GM12878 (cell line): ENCODE measurements around the gene BRAT1. TPM values are rescaled to one million over a fixed set of nuclear protein-coding genes. Genes with fewer than 3 reads are reported as not detected.

Source experiments
- ATAC-seq: fragments of 200-7000 bp; cut with Tn5 transposase; 3 replicates; pipeline ENCODE4 v1.9.1; 2020; ENCODE audit warnings: mild to moderate bottlenecking, moderate library complexity
- BruUV-seq: library from RNA; stranded (reverse); fragments of 400-500 nt; replicated peaks from 2 replicates; lab custom pipeline; 2021; lab: Mats Ljungman, UMichigan
- CTCF ChIA-PET: fragments of 300-600 bp; sonication (Branson Sonifier 250); formaldehyde crosslinking; extraction: SDS; loops from one replicate; lab custom pipeline; 2021; ENCODE audit warnings: inconsistent platforms; lab: Yijun Ruan, JAX
- POLR2A ChIA-PET: fragments of 350-600 bp; formaldehyde crosslinking; extraction: SDS; loops from one replicate; lab custom pipeline; 2021; ENCODE audit warnings: inconsistent platforms; lab: Charles Lee
- RAD21 ChIA-PET: fragments of 300-600 bp; sonication (Branson Sonifier 250); formaldehyde crosslinking; loops from one replicate; lab custom pipeline; 2023; ENCODE audit warnings: antibody characterized with exemption; ENCODE audit not compliant: unreplicated experiment; lab: Charles Lee
- SMC1A ChIA-PET: fragments of 300-600 bp; sonication (Branson Sonifier 250); formaldehyde crosslinking; loops from one replicate; lab custom pipeline; 2023; ENCODE audit not compliant: unreplicated experiment, uncharacterized antibody; lab: Charles Lee
- DNase-seq: peaks from one replicate; pipeline ENCODE4 v3.0.0-alpha.2; 2011; ENCODE audit warnings: low read depth, low spot score
- FAIRE-seq: peaks from 3 replicates; lab custom pipeline; 2011; peaks lifted over from hg19 to GRCh38; lab: Jason Lieb, UNC
- H2AFZ ChIP-seq: 2 replicates; pipeline ENCODE4 v1.6.0; 2011; ENCODE audit warnings: low read depth, low read length, control low read depth; ENCODE audit not compliant: control insufficient read depth
- H3K27ac ChIP-seq: 2 replicates; pipeline ENCODE4 v1.5.1; 2011; ENCODE audit warnings: control low read depth; ENCODE audit not compliant: control insufficient read depth, insufficient read depth
- H3K27me3 ChIP-seq, 2 experiments: replicated peaks in 1 of 2; 2 replicates each; pipeline versions ENCODE4 v1.6.0 to v1.6.1; 2011; ENCODE audit warnings: low read length in 1 of 2; ENCODE audit not compliant: control insufficient read depth in 2 of 2, insufficient read depth in 2 of 2
- H3K36me3 ChIP-seq, 2 experiments: 2 replicates each; pipeline ENCODE4 v1.5.1; 2011; ENCODE audit warnings: low read length in 1 of 2; ENCODE audit not compliant: control insufficient read depth in 2 of 2, insufficient read depth in 2 of 2
- H3K4me1 ChIP-seq: 2 replicates; pipeline ENCODE4 v1.6.1; 2011; ENCODE audit warnings: mild to moderate bottlenecking, low read length, moderate library complexity, mixed read lengths; ENCODE audit not compliant: control insufficient read depth, insufficient read depth
- H3K4me2 ChIP-seq: 2 replicates; pipeline ENCODE4 v1.6.0; 2011; ENCODE audit warnings: control low read depth; ENCODE audit not compliant: control insufficient read depth, insufficient read depth
- H3K4me3 ChIP-seq: fragments of 200-600 bp; sonication (generic); 2 replicates; pipeline ENCODE4 v1.5.1; 2016
- H3K79me2 ChIP-seq: 2 replicates; pipeline ENCODE4 v1.6.0; 2011; ENCODE audit warnings: low read length; ENCODE audit not compliant: control insufficient read depth, insufficient read depth
- H3K9ac ChIP-seq: 2 replicates; pipeline ENCODE4 v1.8.0; 2011; ENCODE audit warnings: low read length, control low read depth, mixed read lengths; ENCODE audit not compliant: control insufficient read depth, insufficient read depth
- H3K9me3 ChIP-seq: replicated peaks from 3 replicates; pipeline ENCODE4 v1.5.1; 2011; ENCODE audit warnings: mild to moderate bottlenecking, low read length; ENCODE audit not compliant: control insufficient read depth, insufficient read depth
- H4K20me1 ChIP-seq: 2 replicates; pipeline ENCODE4 v1.6.0; 2011; ENCODE audit not compliant: control insufficient read depth, insufficient read depth
- BHLHE40 ChIP-seq, 2 experiments: fragments of 450-650 bp in 1 of 2; IDR thresholded peaks; 2 replicates each; pipeline ENCODE4 v1.6.1; 2011 to 2017; ENCODE audit warnings: low read depth in 2 of 2, borderline replicate concordance in 1 of 2, improper control_type of control experiment in 1 of 2, low read length in 1 of 2, mild to moderate bottlenecking in 1 of 2
- CBFB ChIP-seq: IDR thresholded peaks from 2 replicates; pipeline ENCODE4 v1.6.1; 2016; ENCODE audit warnings: antibody characterized with exemption, low read depth
- CEBPB ChIP-seq, 2 experiments: fragments of 150-350 bp in 1 of 2; IDR thresholded peaks; 2 replicates each; pipeline ENCODE4 v1.6.1; 2012 to 2014; ENCODE audit warnings: low read depth in 2 of 2, low read length in 2 of 2, borderline replicate concordance in 1 of 2, inconsistent platforms in 1 of 2
- EP300 ChIP-seq, 2 experiments: fragments of 150-350 bp in 1 of 2; IDR thresholded peaks; 2 replicates each; pipeline ENCODE4 v1.6.1; 2011 to 2012; ENCODE audit warnings: low read depth in 2 of 2, low read length in 2 of 2, borderline replicate concordance in 1 of 2, improper control_type of control experiment in 1 of 2, inconsistent platforms in 1 of 2; ENCODE audit not compliant: control insufficient read depth in 1 of 2
- GATAD2B ChIP-seq: fragments of 450-650 bp; conservative IDR thresholded peaks from 2 replicates; pipeline ENCODE4 v1.6.1; 2017; ENCODE audit warnings: low read depth, mild to moderate bottlenecking, moderate library complexity
- IKZF1 ChIP-seq: fragments of 450-650 bp; conservative IDR thresholded peaks from 2 replicates; pipeline ENCODE4 v1.6.1; 2017; ENCODE audit warnings: antibody characterized with exemption, mild to moderate bottlenecking
- MEF2A ChIP-seq: IDR thresholded peaks from 2 replicates; pipeline ENCODE4 v1.6.1; 2011; ENCODE audit warnings: low read depth, mild to moderate bottlenecking, low read length, moderate library complexity; ENCODE audit not compliant: insufficient read depth
- MTA3 ChIP-seq: IDR thresholded peaks from 2 replicates; pipeline ENCODE4 v1.6.1; 2012; ENCODE audit warnings: low read length, inconsistent platforms, borderline replicate concordance
- PAX8 ChIP-seq: fragments of 450-650 bp; IDR thresholded peaks from 2 replicates; pipeline ENCODE4 v1.6.1; 2017; ENCODE audit warnings: mild to moderate bottlenecking, moderate library complexity
- RB1 ChIP-seq: fragments of 450-650 bp; formaldehyde crosslinking; IDR thresholded peaks from 2 replicates; pipeline ENCODE4 v1.6.1; 2017; ENCODE audit warnings: mild to moderate bottlenecking, borderline replicate concordance
- RFX5 ChIP-seq: IDR thresholded peaks from 2 replicates; pipeline ENCODE4 v1.6.1; 2011; ENCODE audit warnings: low read depth, low read length, improper control_type of control experiment
- SMARCA5 ChIP-seq: fragments of 450-650 bp; IDR thresholded peaks from 2 replicates; pipeline ENCODE4 v1.6.1; 2017; ENCODE audit warnings: mild to moderate bottlenecking
- SP1 ChIP-seq: IDR thresholded peaks from one replicate; pipeline ENCODE4 v1.6.1; 2011; ENCODE audit warnings: low read depth, low read length
- SRF ChIP-seq, 2 experiments: IDR thresholded peaks; 2 replicates each; pipeline ENCODE4 v1.6.1; 2011; ENCODE audit warnings: low read depth in 2 of 2, low read length in 2 of 2, mild to moderate bottlenecking in 1 of 2, moderate library complexity in 1 of 2
- STAT3 ChIP-seq: IDR thresholded peaks from 2 replicates; pipeline ENCODE4 v1.6.1; 2011; ENCODE audit warnings: low read depth, low read length, improper control_type of control experiment
- SUPT20H ChIP-seq: IDR thresholded peaks from 2 replicates; pipeline ENCODE4 v1.6.1; 2011; ENCODE audit warnings: low read depth, mild to moderate bottlenecking, low read length, moderate library complexity, borderline replicate concordance; ENCODE audit not compliant: control insufficient read depth
- TBL1XR1 ChIP-seq: IDR thresholded peaks from 2 replicates; pipeline ENCODE4 v1.6.1; 2012; ENCODE audit warnings: low read depth, low read length, improper control_type of control experiment
- WGBS: methylation state at CpG from one replicate; pipeline ENCODE4 v1.1.6; 2016; ENCODE audit warnings: low lambda C conversion rate; ENCODE audit not compliant: insufficient replicate concordance, insufficient coverage; ENCODE audit errors: missing lambda C conversion rate; 5-methylcytosine and 5-hydroxymethylcytosine counted together
- in situ Hi-C: fragments of 300-500 bp; cut with MboI; formaldehyde crosslinking; loops from 9 replicates; pipeline ENCODE4 v1.14.3; 2018; ENCODE audit warnings: mixed read lengths
- intact Hi-C: fragments of 100-400 bp; cut with micrococcal nuclease; formaldehyde crosslinking; loops from one replicate; pipeline ENCODE4 v1.14.2; 2022; ENCODE audit not compliant: unreplicated experiment
- polyA plus RNA-seq, 11 experiments: library from polyadenylated mRNA; depleted of rRNA in 4 of 11; unstranded in 6 of 11; stranded (reverse) in 5 of 11; fragments of >200 nt; fragmentation: Nextera tagmentation in 4 of 11; fragmentation: Illumina TruSeq in 1 of 11; extraction: Ambion mirVana in 4 of 11; extraction: Trizol in 1 of 11; gene quantifications; 1 replicate in 1 of 11; 2 replicates in 10 of 11; pipeline versions ENCODE4 v1.2.1 to v1.2.3, GENCODE V29; 2011 to 2016; ENCODE audit warnings: inconsistent platforms in 2 of 11, missing spikeins in 2 of 11, low read depth in 1 of 11
- total RNA-seq, 4 experiments: library from RNA; depleted of rRNA in 3 of 4; stranded (reverse); fragments of >200 nt in 3 of 4; fragmentation: Illumina TruSeq in 1 of 4; extraction: Trizol in 1 of 4; gene quantifications; 2 replicates each; pipeline versions ENCODE4 v1.2.1 to v1.2.3, GENCODE V29; 2013 to 2021
- TF ChIP-seq, protein P1 (sequence below): IDR thresholded peaks from 2 replicates; pipeline ENCODE4 v1.6.1; 2012; ENCODE audit warnings: low read depth, low read length, improper control_type of control experiment
- TF ChIP-seq, protein P2 (sequence below): fragments of 450-650 bp; IDR thresholded peaks from 2 replicates; pipeline ENCODE4 v1.6.1; 2017; ENCODE audit warnings: mild to moderate bottlenecking, moderate library complexity

The BRAT1 gene
- total and polyA plus RNA-seq, 10 of the 15 experiments (the other 5 are each of a cell fraction or from before 2014, with no cell fraction given) = 0.13 to 53.3 (median 16.0) TPM

DNA sequence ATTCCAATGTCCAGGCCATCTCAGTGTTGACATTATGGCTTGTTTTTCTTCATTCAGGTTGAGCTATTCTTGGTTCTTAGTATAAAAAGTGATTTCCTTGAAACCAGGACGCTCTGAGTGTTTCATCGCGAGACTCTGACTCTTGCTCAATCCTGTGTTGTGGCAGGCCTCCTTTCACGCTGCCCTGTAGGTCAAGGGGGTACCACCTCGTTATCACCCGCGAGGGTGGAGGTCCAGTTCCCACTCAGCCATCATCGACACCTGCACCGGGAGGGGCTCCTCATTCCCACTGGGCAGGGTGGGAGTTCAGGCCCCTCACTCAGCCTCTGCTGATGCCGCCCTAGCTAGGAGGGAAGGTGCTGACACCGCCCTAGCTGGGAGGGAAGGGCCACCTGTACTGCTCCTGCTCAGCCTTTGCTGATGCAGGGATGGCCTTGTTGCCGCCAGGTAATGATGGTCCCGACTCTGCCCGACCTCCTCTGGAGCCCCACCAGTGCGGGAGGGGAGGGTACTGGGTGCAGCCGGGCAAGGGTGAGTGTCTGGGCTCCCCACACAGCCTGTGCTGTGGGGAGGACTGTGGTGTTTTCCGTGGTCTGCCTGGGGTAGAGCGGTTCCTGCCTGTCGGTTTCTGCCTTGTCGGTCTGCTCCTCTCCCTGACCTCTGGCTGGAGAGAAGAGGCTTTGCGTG lies 19.9 kb upstream of the BRAT1 start:
- Histone ChIP-seq H3K4me2 (no peak overlapping the region), H3K27me3 (no peaks in the 10 kb centered on the region), H3K4me3 (no peak overlapping the region), H2AFZ (no peak overlapping the region), H4K20me1 (no peaks in the 10 kb centered on the region), H3K36me3 (peaks cover 2 to 5% of the 10 kb centered on the region in 2 experiments; a peak in 2 of 4 replicates), H3K79me2 (no peaks in the 10 kb centered on the region), H3K4me1 (no peaks in the 10 kb centered on the region), H3K9me3 (no peaks in the 10 kb centered on the region), H3K27ac (no peak overlapping the region), H3K9ac (no peak overlapping the region)
- in situ Hi-C loops = no loop called here
- ChIA-PET RAD21 (no interaction called here), SMC1A (no interaction called here), CTCF (interaction anchor here (1.0 to 1.3 kb wide), 2 partner anchors 21 to 135 kb away, joined by 3 to 5 read pairs; no protein-coding TSS in a partner anchor), POLR2A (no interaction called here)
- ATAC-seq (no peak), FAIRE-seq (no peak), DNase-seq (no peak)
- TF ChIP-seq SMARCA5 (no peak), RFX5 (no peak), CEBPB (IDR thresholded peaks at IDR 0.05; ENCODE audit: borderline replicate concordance in 1 of 2, low read depth in 2 of 2, low read length in 2 of 2) (no peak), SP1 (no peak), GATAD2B (no peak), STAT3 (no peak), SUPT20H (no peak), PAX8 (no peak), SRF (IDR thresholded peaks at IDR 0.05; ENCODE audit: low read depth in 2 of 2, low read length in 2 of 2) (no peak), BHLHE40 (IDR thresholded peaks at IDR 0.05; ENCODE audit: borderline replicate concordance in 1 of 2, low read depth in 2 of 2, low read length in 1 of 2) (no peak), CBFB (no peak), EP300 (IDR thresholded peaks at IDR 0.05; ENCODE audit: borderline replicate concordance in 1 of 2, control insufficient read depth in 1 of 2, low read depth in 2 of 2, low read length in 2 of 2) (no peak), RB1 (no peak), MTA3 (no peak), IKZF1 (no peak), MEF2A (no peak), TBL1XR1 (no peak)
- TF ChIP-seq, protein P1, sequence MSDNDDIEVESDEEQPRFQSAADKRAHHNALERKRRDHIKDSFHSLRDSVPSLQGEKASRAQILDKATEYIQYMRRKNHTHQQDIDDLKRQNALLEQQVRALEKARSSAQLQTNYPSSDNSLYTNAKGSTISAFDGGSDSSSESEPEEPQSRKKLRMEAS = no peak
- TF ChIP-seq, protein P2, sequence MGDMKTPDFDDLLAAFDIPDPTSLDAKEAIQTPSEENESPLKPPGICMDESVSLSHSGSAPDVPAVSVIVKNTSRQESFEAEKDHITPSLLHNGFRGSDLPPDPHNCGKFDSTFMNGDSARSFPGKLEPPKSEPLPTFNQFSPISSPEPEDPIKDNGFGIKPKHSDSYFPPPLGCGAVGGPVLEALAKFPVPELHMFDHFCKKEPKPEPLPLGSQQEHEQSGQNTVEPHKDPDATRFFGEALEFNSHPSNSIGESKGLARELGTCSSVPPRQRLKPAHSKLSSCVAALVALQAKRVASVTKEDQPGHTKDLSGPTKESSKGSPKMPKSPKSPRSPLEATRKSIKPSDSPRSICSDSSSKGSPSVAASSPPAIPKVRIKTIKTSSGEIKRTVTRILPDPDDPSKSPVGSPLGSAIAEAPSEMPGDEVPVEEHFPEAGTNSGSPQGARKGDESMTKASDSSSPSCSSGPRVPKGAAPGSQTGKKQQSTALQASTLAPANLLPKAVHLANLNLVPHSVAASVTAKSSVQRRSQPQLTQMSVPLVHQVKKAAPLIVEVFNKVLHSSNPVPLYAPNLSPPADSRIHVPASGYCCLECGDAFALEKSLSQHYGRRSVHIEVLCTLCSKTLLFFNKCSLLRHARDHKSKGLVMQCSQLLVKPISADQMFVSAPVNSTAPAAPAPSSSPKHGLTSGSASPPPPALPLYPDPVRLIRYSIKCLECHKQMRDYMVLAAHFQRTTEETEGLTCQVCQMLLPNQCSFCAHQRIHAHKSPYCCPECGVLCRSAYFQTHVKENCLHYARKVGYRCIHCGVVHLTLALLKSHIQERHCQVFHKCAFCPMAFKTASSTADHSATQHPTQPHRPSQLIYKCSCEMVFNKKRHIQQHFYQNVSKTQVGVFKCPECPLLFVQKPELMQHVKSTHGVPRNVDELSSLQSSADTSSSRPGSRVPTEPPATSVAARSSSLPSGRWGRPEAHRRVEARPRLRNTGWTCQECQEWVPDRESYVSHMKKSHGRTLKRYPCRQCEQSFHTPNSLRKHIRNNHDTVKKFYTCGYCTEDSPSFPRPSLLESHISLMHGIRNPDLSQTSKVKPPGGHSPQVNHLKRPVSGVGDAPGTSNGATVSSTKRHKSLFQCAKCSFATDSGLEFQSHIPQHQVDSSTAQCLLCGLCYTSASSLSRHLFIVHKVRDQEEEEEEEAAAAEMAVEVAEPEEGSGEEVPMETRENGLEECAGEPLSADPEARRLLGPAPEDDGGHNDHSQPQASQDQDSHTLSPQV = no peak
- 84% methylated on average over 21 of the region's 21 CpGs for WGBS
- intact Hi-C loops = no loop called here
- no TSS peak for BruUV-seq
